IPS-15b (cell line): ENCODE results near the gene CROCC2.

Experiments used
- H3K27me3 ChIP-seq: one replicate; pipeline ENCODE4 v1.6.1; 2013; ENCODE audit warnings: low read length; ENCODE audit not compliant: control insufficient read depth, insufficient read depth
- H3K36me3 ChIP-seq: one replicate; pipeline ENCODE4 v1.6.1; 2013; ENCODE audit warnings: low read length; ENCODE audit not compliant: control insufficient read depth, insufficient read depth
- H3K4me1 ChIP-seq: one replicate; pipeline ENCODE4 v1.6.1; 2013; ENCODE audit warnings: mild to moderate bottlenecking, low read length; ENCODE audit not compliant: control insufficient read depth, insufficient read depth
- H3K4me3 ChIP-seq: one replicate; pipeline ENCODE4 v1.5.1; 2013; ENCODE audit warnings: low read depth, low read length
- H3K9ac ChIP-seq: one replicate; pipeline ENCODE4 v1.6.1; 2013; ENCODE audit warnings: low read depth, mild to moderate bottlenecking, low read length
- H3K9me3 ChIP-seq: one replicate; pipeline ENCODE4 v1.6.1; 2013; ENCODE audit warnings: mild to moderate bottlenecking, low read length; ENCODE audit not compliant: control insufficient read depth, insufficient read depth

Gene CROCC2

DNA sequence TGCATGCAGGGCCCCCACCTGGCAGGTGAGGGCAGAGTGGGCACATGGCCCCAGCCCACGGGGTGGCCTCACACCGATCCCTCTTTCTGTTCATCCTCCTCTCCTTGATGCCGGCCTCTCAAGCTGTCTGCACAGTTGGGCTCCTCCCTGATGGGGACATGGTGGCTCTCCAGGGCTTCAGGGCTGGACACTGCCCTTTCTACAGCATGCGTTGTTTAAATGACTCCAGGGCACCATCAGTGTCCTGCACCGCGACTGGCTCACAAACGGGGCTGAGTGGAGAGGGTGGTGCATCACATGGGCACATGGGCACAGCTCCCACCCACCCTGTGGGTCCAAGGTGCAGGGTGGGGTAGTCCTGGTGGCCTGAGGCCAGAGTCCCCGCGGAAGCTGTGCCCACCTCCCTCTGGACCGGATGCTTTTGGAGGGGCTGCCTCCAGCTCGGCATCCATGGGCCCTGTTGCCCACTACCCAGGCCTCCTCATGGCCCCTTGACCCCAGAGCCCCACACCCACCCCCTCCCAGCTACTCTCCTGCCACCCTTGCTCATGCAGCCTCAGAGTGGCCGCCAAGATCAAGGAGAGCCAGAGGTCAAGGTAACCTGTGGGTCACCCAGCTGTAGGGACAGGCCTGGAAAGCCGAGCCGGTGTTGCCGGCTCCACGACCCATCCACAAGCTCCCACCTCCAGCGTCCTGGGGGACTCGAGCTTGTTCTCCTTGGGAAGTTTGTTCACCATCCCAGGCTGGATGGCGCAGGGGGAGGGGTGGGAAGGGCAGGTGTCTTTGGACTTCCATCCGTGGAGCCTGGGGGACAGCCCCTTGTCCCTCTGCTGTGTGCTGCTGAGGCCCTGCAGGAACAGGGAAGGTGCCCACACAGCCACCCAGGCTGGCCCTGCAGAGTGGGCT, 80.0 kb downstream of the CROCC2 start:
- Histone ChIP-seq H3K9me3 (no peaks in the 10 kb centered on the region), H3K9ac (no peak overlapping the region), H3K4me3 (no peak overlapping the region), H3K27me3 (peaks cover 7% of the 10 kb centered on the region), H3K4me1 (no peaks in the 10 kb centered on the region), H3K36me3 (no peaks in the 10 kb centered on the region)

GRCh38 chr2:240986787-240987411, 80.8 kb downstream of the CROCC2 start:
- Histone ChIP-seq H3K4me1 (no peaks in the 10 kb centered on the region), H3K4me3 (no peak overlapping the region), H3K27me3 (peaks cover 7% of the 10 kb centered on the region), H3K9me3 (no peaks in the 10 kb centered on the region), H3K36me3 (no peaks in the 10 kb centered on the region), H3K9ac (no peak overlapping the region)

DNA sequence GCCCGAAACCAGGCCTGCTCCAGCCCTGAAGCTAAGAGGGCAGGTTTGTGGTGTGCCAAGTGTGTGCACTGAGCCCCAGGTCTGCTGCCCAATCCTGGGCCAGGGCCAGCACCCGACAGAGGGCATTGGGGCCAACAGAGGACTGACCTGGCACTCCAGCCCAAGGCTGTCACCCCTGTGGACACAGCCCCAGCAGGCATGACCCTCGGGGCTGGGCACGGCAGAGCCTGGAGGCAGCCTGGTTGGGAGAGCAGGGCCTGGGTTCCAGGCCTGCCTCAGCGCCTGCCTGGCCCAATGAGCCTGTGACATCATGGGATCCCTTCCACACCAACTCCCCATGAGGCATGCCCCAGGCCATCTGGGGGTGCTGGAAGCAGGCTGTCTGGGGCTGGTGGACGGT, 81.5 kb downstream of the CROCC2 start:
- no peaks in the 10 kb centered on the region for H3K9me3 ChIP-seq
- no peaks in the 10 kb centered on the region for H3K4me1 ChIP-seq
- no peak overlapping the region for H3K9ac ChIP-seq
- H3K36me3 ChIP-seq: no peaks in the 10 kb centered on the region
- H3K27me3 ChIP-seq: peaks cover 7% of the 10 kb centered on the region
- no peak overlapping the region for H3K4me3 ChIP-seq

DNA sequence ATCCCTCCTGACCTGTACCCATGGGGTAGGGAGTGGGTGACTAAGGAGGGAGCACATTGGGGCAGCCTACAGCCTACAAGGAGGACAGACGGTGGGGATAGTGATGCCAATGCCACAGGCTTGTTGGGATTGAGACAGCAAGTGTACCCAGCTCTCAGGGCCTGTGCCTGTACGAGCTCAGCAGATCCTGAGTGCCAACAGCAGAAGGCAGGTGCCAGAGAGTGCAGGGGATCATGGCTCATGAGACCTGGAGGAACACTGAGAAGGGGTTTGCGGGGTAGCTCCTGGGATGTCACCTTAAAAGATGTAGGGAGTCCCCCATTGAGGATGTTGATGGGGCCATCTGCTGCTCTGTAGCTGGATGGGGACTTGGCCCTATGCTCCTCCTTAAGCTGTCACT, 82.0 kb downstream of the CROCC2 start:
- no peaks in the 10 kb centered on the region for H3K4me1 ChIP-seq
- no peaks in the 10 kb centered on the region for H3K9me3 ChIP-seq
- H3K9ac ChIP-seq: no peak overlapping the region
- H3K36me3 ChIP-seq: no peaks in the 10 kb centered on the region
- H3K27me3 ChIP-seq: peaks cover 5% of the 10 kb centered on the region
- no peak overlapping the region for H3K4me3 ChIP-seq

- Histone ChIP-seq H3K27me3 (peaks cover 4% of the 10 kb centered on the region), H3K9me3 (no peaks in the 10 kb centered on the region), H3K36me3 (no peaks in the 10 kb centered on the region), H3K4me3 (no peak overlapping the region), H3K9ac (no peak overlapping the region), H3K4me1 (no peaks in the 10 kb centered on the region)
Observed at GRCh38 chr2:240988571-240989271, 82.6 kb downstream of the CROCC2 start.

DNA sequence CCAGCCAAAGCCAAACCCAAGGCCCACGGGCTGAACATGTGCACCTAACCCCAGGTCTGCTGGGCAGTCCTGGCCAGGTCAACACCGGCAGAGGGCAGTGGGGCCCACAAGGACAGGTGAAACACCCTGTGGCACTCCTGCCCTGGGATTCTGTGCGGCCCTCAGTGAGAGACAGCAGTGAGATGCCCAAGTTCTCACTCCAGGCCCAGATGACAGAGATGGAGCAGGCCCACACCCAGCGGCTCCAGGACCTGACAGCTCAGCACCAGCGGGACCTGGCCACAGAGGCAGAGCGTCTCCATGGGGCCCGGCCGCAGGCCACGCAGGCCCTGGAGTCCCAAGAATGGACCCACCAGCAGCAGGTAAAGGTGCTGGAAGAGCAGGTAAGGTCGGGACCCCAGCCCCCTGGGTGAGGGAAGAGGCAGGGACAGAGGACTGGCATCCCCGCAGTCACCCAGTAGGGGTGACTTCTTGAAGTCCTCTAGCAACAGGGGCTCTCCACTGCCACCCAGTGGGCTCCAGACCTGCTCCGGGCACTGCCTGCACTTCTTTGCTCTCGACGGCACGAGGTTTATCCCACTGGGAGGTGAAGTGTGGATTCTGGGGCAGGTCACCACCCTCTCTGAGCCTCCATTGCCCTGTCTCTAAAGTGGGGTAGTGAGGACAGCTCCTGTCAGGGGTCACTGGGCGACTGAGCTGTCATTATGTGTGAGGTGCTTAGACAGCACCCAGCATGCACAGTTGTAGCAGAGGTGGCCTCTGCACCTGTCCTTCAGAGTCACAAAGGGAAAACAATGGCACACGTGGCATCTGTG, 83.5 kb downstream of the CROCC2 start:
- H3K9ac ChIP-seq: no peak overlapping the region

DNA sequence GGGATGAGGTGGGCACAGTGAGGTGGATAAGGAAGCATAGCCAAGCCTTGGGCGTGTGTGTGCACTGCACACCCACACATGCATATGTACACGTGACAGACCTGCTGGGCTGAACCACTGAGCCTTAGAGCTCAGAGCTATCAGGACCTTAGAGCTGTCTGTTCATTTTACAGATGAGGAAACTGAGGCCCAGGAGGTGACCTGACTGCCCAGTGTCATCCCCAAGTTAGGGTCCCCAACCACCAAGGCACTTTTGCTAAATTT, 84.1 kb downstream of the CROCC2 start:
- Histone ChIP-seq H3K36me3 (no peaks in the 10 kb centered on the region), H3K4me3 (no peak overlapping the region), H3K27me3 (no peaks in the 10 kb centered on the region), H3K9ac (no peak overlapping the region), H3K9me3 (no peaks in the 10 kb centered on the region), H3K4me1 (no peaks in the 10 kb centered on the region)

More for the DNA sequence above, 83.5 kb downstream of the CROCC2 start:
- no peaks in the 10 kb centered on the region for H3K4me1 ChIP-seq
- H3K9me3 ChIP-seq: no peaks in the 10 kb centered on the region
- H3K36me3 ChIP-seq: no peaks in the 10 kb centered on the region
- H3K27me3 ChIP-seq: no peaks in the 10 kb centered on the region
- no peak overlapping the region for H3K4me3 ChIP-seq

DNA sequence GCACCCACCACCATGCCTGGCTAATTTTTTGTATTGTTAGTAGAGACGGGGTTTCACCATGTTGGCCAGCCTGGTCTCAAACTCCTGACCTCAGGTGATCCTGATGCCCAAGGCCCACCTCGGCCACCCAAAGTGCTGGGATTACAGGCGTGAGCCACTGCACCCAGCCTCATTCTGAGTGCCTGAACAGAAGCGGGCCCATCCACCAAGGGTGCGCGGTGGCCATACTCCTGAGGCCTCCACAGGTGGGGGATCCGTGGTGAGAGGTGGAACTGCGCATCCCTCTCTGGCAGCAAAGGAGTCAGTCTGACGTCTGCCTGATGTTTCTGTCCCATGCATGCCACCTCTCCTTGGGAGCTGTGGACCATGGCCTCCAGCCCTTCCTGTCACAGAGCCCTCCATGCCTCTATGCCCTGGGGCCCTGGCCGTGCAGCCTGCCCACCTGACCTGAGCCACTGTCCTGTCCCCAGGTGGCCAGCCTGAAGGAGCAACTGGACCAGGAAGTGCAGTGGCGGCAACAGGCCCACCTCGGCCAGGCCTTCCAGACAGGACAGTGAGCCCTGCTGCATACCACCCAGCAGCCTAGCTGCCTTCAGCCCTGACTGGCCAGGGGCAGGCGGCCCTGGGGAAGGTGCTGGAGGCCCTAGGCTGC, 84.7 kb downstream of the CROCC2 start:
- H3K4me3 ChIP-seq: no peak overlapping the region
- no peaks in the 10 kb centered on the region for H3K4me1 ChIP-seq
- H3K9me3 ChIP-seq: no peaks in the 10 kb centered on the region

GRCh38 chr2:240991378-240992263, 85.5 kb downstream of the CROCC2 start:
- no peaks in the 10 kb centered on the region for H3K36me3 ChIP-seq
- no peak overlapping the region for H3K9ac ChIP-seq
- no peaks in the 10 kb centered on the region for H3K27me3 ChIP-seq
- no peaks in the 10 kb centered on the region for H3K4me1 ChIP-seq
- no peak overlapping the region for H3K4me3 ChIP-seq
- no peaks in the 10 kb centered on the region for H3K9me3 ChIP-seq

More for the DNA sequence above, 84.7 kb downstream of the CROCC2 start:
- Histone ChIP-seq H3K9ac (no peak overlapping the region), H3K27me3 (no peaks in the 10 kb centered on the region), H3K36me3 (no peaks in the 10 kb centered on the region)

GRCh38 chr2:240992572-240993291, 86.6 kb downstream of the CROCC2 start:
- Histone ChIP-seq H3K9ac (no peak overlapping the region), H3K4me3 (no peak overlapping the region), H3K9me3 (no peaks in the 10 kb centered on the region), H3K27me3 (peaks cover 6% of the 10 kb centered on the region), H3K4me1 (no peaks in the 10 kb centered on the region), H3K36me3 (no peaks in the 10 kb centered on the region)
